HCT116 (cell line): Measurements from ENCODE around the gene GALK1. TPM values are rescaled to one million over a fixed set of nuclear protein-coding genes. Genes with fewer than 3 reads are reported as not detected.

Source experiments
- ATAC-seq: fragments of 200-7000 bp; cut with Tn5 transposase; 2 replicates; pipeline ENCODE4 v1.9.1; 2020; ENCODE audit warnings: mild to moderate bottlenecking, moderate library complexity
- BruUV-seq: library from RNA; stranded (reverse); fragments of 400-500 nt; replicated peaks from 2 replicates; lab custom pipeline; 2021; lab: Mats Ljungman, UMichigan
- CTCF ChIA-PET: fragments of 300-600 bp; sonication (Branson Sonifier 250); formaldehyde crosslinking; loops from one replicate; lab custom pipeline; 2021; ENCODE audit warnings: antibody characterized with exemption; lab: Charles Lee
- POLR2A ChIA-PET: fragments of 300-600, 350-600 bp; sonication (Branson Sonifier 250); formaldehyde crosslinking; loops from one replicate; lab custom pipeline; 2021; ENCODE audit warnings: antibody characterized with exemption; lab: Charles Lee
- RAD21 ChIA-PET, 2 experiments: fragments of 300-600 bp; sonication (Branson Sonifier 250); formaldehyde crosslinking; loops; one replicate each; lab custom pipeline; 2023; ENCODE audit warnings: low total read pairs in 2 of 2; ENCODE audit not compliant: uncharacterized antibody in 2 of 2, unreplicated experiment in 2 of 2, low non-redundant PET in 1 of 2; lab: Charles Lee
- DNase-seq: peaks from one replicate; pipeline ENCODE4 v3.0.0-alpha.2; 2010; ENCODE audit warnings: low read depth, low spot score
- H2AFZ ChIP-seq: fragments of 200-600 bp; shearing (Covaris generic), sonication (generic); 2 replicates; pipeline ENCODE4 v1.6.1; 2017; ENCODE audit warnings: low read depth, mixed run types, mixed read lengths, antibody characterized with exemption, low read length; ENCODE audit not compliant: poor library complexity, severe bottlenecking
- H3K27ac ChIP-seq: 2 replicates; pipeline ENCODE4 v1.5.1; 2012; ENCODE audit warnings: low read depth, low read length
- H3K27me3 ChIP-seq: fragments of 200-600 bp; sonication (generic); 2 replicates; pipeline ENCODE4 v1.6.1; 2016; ENCODE audit warnings: mixed run types, low read length, mixed read lengths; ENCODE audit not compliant: insufficient read depth
- H3K36me3 ChIP-seq, 2 experiments: fragments of 200-500 bp in 1 of 2; fragments of 200-600 bp in 1 of 2; sonication (Bioruptor generic) in 1 of 2; sonication (generic) in 1 of 2; 2 replicates each; pipeline versions ENCODE4 v1.5.1 to v1.6.1; 2014 to 2016; ENCODE audit warnings: low read length in 2 of 2, inconsistent platforms in 1 of 2, mixed read lengths in 1 of 2, mixed run types in 1 of 2; ENCODE audit not compliant: insufficient read depth in 2 of 2, control insufficient read depth in 1 of 2
- H3K4me1 ChIP-seq, 2 experiments: fragments of 200-600 bp in 1 of 2; sonication (generic) in 1 of 2; 2 replicates each; pipeline versions ENCODE4 v1.5.1 to v1.6.1; 2012 to 2017; ENCODE audit warnings: low read length in 2 of 2, inconsistent platforms in 1 of 2, mild to moderate bottlenecking in 1 of 2, mixed read lengths in 1 of 2, mixed run types in 1 of 2, moderate library complexity in 1 of 2; ENCODE audit not compliant: insufficient read depth in 2 of 2, control insufficient read depth in 1 of 2
- H3K4me2 ChIP-seq: fragments of 200-600 bp; sonication (generic); 2 replicates; pipeline ENCODE4 v1.6.1; 2017; ENCODE audit warnings: mixed run types, low read length, mixed read lengths
- H3K4me3 ChIP-seq, 2 experiments: fragments of 200-600 bp in 1 of 2; sonication (generic) in 1 of 2; replicated peaks in 1 of 2; 2 replicates each; pipeline ENCODE4 v1.5.1; 2011 to 2016; ENCODE audit warnings: low read length in 2 of 2, control low read depth in 1 of 2, low read depth in 1 of 2, mild to moderate bottlenecking in 1 of 2, mixed read lengths in 1 of 2, mixed run types in 1 of 2
- H3K79me2 ChIP-seq: fragments of 200-600 bp; sonication (generic); 2 replicates; pipeline ENCODE4 v1.6.1; 2017; ENCODE audit warnings: mild to moderate bottlenecking, mixed run types, low read length, moderate library complexity, mixed read lengths; ENCODE audit not compliant: insufficient read depth
- H3K9ac ChIP-seq: fragments of 200-600 bp; sonication (generic); 2 replicates; pipeline ENCODE4 v1.6.1; 2016; ENCODE audit warnings: low read length, mixed read lengths
- H3K9me2 ChIP-seq: fragments of 200-600 bp; sonication (generic), shearing (Covaris generic); 2 replicates; pipeline ENCODE4 v1.6.1; 2017; ENCODE audit warnings: mixed run types, mild to moderate bottlenecking, moderate library complexity; ENCODE audit not compliant: insufficient read depth
- H3K9me3 ChIP-seq, 2 experiments: fragments of 200-500 bp in 1 of 2; fragments of 200-600 bp in 1 of 2; sonication (Bioruptor generic) in 1 of 2; sonication (generic) in 1 of 2; 2 replicates each; pipeline ENCODE4 v1.6.1; 2014 to 2017; ENCODE audit warnings: low read length in 2 of 2, mixed read lengths in 2 of 2, inconsistent platforms in 1 of 2, low read depth in 1 of 2, mild to moderate bottlenecking in 1 of 2, mixed run types in 1 of 2, moderate library complexity in 1 of 2; ENCODE audit not compliant: control insufficient read depth in 1 of 2, insufficient read depth in 1 of 2
- H4K20me1 ChIP-seq: fragments of 200-600 bp; sonication (generic), shearing (Covaris generic); 2 replicates; pipeline ENCODE4 v1.6.1; 2017; ENCODE audit warnings: mixed run types, mild to moderate bottlenecking, moderate library complexity; ENCODE audit not compliant: insufficient read depth
- CTCF ChIP-seq, 3 experiments: fragments of 200-600 bp in 1 of 3; sonication (generic) in 1 of 3; IDR thresholded peaks in 2 of 3; conservative IDR thresholded peaks in 1 of 3; 2 replicates each; pipeline ENCODE4 v1.5.1; 2012 to 2017; ENCODE audit warnings: low read depth in 2 of 3, low read length in 2 of 3, antibody characterized with exemption in 1 of 3, borderline replicate concordance in 1 of 3, control low read depth in 1 of 3, mild to moderate bottlenecking in 1 of 3, mixed read lengths in 1 of 3, mixed run types in 1 of 3, moderate library complexity in 1 of 3; ENCODE audit not compliant: insufficient read depth in 1 of 3
- FOSL1 ChIP-seq: IDR thresholded peaks from 2 replicates; pipeline ENCODE4 v1.6.1; 2012; ENCODE audit warnings: low read depth
- SIN3A ChIP-seq: IDR thresholded peaks from 2 replicates; pipeline ENCODE4 v1.6.1; 2012; ENCODE audit warnings: low read depth
- SP1 ChIP-seq: IDR thresholded peaks from 2 replicates; pipeline ENCODE4 v1.6.1; 2012; ENCODE audit warnings: low read depth
- YY1 ChIP-seq: IDR thresholded peaks from 2 replicates; pipeline ENCODE4 v1.6.1; 2011; ENCODE audit warnings: low read length, low read depth, moderate library complexity, mild to moderate bottlenecking; ENCODE audit not compliant: insufficient replicate concordance; ENCODE audit errors: extremely low read depth
- ZNF274 ChIP-seq: fragments of 200-500 bp; sonication (Bioruptor generic); IDR thresholded peaks from 2 replicates; pipeline ENCODE4 v1.6.1; 2014; ENCODE audit warnings: mild to moderate bottlenecking, low read depth, low read length, inconsistent platforms
- intact Hi-C: fragments of 100-400 bp; cut with micrococcal nuclease; formaldehyde crosslinking; loops from 2 replicates; pipeline ENCODE4 v1.10.0; 2022
- total RNA-seq: library from RNA; stranded (reverse); gene quantifications from one replicate; pipeline ENCODE4 v1.2.1, GENCODE V29; 2021; ENCODE audit not compliant: unreplicated experiment

GALK1 gene
- total RNA-seq, 1 experiment from 2014 or later: 57.8 TPM

GRCh38 chr17:75755990-75756389 lies 9.0 kb downstream of the GALK1 start:
- ATAC-seq: no peak
- H3K4me3 ChIP-seq: no peak overlapping the region
- TF ChIP-seq ZNF274 (no peak), SIN3A (no peak), FOSL1 (no peak), YY1 (no peak), CTCF (IDR thresholded peaks at IDR 0.05 in 2 of 3, conservative IDR thresholded peaks at IDR 0.05 in 1 of 3; ENCODE audit: borderline replicate concordance in 1 of 3, insufficient read depth in 1 of 3, low read depth in 2 of 3, low read length in 2 of 3) (no peak), SP1 (no peak)
- TF ChIP-seq, all 23 proteins: peak for 0
- Histone ChIP-seq H3K9ac (no peak overlapping the region), H3K4me1 (peaks cover 0 to 6% of the 10 kb centered on the region in 2 experiments; a peak in 1 of 4 replicates), H3K27me3 (no peaks in the 10 kb centered on the region), H3K36me3 (peaks cover 15 to 67% of the 10 kb centered on the region in 2 experiments; a peak in 3 of 4 replicates), H4K20me1 (no peaks in the 10 kb centered on the region), H3K4me2 (no peak overlapping the region), H3K9me3 (no peaks in the 10 kb centered on the region), H3K79me2 (no peaks in the 10 kb centered on the region), H2AFZ (no peak overlapping the region), H3K27ac (no peak overlapping the region; the same call in 1 of the 2 replicates), H3K9me2 (no peaks in the 10 kb centered on the region)
- ChIA-PET POLR2A (no interaction called here), CTCF (interaction anchor here (1.0 kb wide), 1 partner anchor 155 kb away, joined by 3 read pairs; no protein-coding TSS in a partner anchor), RAD21 (no interaction called here)
- no TSS peak for BruUV-seq
- intact Hi-C loops: loop anchor here (10.0 kb wide), 1 partner anchor 331 kb away; no protein-coding TSS in a partner anchor
- no peak for DNase-seq
